HG03520 (cell line): ENCODE data around the gene INPP4A.

Experiments
- ATAC-seq: cut with Tn5 transposase; IDR thresholded peaks from one replicate; pipeline ENCODE4 v1.9.1; 2021; ENCODE audit warnings: mild to moderate bottlenecking, moderate library complexity; ENCODE audit not compliant: unreplicated experiment

Gene INPP4A

DNA sequence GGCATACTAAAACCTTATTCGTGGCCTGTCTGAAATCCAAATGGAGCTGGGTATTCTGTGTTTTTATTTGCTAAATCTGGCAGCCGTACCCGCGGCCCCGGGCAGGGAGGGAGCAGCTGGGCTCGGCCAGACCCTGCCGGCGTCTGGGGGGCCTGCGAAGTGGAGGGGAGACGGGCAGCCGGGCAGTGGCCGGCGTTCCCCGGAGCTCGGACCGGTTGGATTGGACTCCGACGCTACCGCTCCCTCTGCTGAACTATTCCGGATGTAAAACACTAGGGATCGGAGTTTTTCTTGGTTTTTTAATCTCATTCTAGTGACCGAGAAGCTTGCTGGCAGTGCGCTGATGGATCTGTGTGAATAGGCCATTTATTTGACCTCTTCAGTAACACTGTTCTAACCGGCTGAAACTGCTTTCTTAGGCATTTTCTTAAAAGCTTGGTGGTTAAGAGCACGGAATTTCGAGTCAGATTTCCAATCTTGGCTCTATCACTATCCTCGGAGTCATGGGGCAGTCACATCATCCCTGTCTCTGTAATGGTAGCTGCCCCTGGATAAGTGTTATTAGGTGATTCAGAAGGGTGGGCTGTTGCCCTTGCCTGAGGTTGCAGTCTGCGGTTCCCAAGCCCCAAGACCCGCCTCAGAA is 164.4 kb downstream of the INPP4A start:
- peak; percentile 3 for ATAC-seq

DNA sequence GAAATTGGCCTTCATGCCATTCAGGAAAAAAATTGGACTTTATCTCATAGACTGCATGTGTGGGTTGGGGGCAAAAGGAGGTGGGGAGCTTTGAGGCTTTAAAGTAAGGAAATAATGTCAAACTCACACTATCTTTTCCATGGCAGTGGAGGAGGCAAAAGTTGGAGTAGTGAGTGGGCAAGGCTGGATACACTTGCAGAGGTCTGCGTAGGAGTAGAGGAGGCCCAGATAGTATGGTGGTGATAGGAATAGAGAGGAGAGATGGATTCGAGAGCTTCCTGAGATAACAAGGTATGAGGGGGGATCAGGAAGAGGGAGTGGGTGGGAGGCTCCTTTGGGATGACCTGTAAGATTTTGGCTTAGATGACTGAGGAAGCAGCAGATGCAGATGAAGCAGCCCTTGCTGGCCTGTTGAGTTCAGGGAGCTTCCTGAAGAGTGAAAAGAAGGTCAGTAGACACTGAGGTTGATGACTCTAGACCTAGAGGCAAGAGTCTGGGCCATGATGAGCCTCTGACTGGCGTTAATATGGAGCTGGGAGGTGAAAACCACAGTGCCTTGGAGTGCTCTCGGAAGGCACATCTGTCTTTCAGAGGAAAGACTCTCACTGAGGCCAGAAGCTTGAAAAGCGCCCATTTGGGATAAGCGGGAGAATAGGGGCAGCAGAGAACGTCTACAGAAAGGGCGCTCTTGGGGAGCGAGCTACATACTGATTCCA is 169.5 kb downstream of the INPP4A start:
- no peak for ATAC-seq

DNA sequence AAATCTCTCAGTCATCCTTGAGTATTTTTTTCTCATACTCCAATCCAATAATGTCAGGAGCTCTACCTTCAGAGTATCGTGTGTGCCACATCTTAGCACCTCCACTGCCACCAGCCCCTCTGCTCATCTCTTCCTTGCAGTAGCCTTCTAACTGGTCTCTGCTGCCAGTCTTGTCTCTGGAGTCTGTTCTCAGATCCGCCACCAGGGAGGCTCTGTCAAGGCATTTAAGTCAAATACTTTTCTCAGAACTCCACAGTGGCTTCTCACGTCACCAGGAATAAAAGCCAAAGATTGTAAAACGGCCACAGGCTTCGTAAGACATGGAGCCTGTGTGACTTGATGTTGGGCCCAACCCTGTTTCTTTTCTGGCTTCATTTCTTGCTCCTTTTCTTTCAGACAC is 170.8 kb downstream of the INPP4A start:
- no peak for ATAC-seq

DNA sequence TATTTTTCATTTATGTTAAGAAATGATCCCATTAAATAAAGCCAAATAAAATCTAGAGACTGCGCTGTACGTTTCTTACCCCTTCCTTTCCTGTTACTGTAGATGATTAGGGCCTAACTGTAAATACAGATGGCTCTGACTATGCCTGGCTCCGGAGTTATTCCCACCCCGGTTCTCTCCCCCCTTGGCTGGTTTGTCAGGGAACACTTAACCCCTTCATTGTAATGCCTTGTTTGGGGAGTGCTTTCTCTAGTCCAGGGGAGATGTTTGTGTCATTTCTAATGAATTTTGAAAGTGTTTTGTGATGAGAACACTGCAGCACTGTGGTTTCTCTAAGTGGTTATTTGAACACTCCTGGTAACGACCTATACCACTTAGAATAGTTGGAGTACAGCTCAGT is 172.5 kb downstream of the INPP4A start:
- no peak for ATAC-seq

DNA sequence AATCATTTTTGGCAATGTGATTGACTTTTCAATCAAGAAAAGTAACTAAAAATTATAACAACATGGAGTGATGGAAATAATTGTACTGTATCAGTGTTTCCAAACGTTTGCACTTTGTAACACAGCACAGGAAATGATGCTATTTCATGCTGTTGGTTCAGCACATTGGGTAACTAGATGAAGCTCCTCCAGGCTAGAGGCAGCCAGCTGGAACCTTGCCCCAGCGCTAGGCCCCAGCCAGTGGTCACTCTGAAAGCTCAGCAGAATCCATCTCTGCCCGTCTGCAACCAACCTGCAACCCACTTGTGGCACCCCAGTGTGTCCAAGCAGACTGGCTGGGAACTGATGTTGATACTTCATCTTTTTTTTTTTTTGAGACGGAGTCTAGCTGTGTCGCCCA is 179.0 kb downstream of the INPP4A start:
- ATAC-seq: no peak

DNA sequence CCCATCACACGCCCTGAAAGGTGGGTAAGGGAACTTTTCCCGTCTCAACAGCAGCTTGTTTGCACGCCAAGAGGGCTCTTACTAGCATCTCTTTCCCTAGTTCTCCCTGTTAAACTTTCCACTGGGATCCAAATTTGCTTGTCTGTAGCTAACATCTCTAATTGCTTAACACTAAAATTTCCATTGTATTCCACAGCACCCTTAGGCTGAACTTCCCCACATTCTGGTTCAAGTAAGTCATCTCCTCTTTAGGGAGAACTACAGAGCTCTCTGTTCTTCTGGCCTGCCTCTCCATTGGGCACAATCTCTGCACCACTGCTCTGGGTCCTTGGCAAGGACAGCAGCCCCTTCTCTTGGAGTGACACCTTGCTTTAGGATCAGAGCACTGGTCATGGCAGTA is 187.7 kb downstream of the INPP4A start:
- no peak for ATAC-seq

DNA sequence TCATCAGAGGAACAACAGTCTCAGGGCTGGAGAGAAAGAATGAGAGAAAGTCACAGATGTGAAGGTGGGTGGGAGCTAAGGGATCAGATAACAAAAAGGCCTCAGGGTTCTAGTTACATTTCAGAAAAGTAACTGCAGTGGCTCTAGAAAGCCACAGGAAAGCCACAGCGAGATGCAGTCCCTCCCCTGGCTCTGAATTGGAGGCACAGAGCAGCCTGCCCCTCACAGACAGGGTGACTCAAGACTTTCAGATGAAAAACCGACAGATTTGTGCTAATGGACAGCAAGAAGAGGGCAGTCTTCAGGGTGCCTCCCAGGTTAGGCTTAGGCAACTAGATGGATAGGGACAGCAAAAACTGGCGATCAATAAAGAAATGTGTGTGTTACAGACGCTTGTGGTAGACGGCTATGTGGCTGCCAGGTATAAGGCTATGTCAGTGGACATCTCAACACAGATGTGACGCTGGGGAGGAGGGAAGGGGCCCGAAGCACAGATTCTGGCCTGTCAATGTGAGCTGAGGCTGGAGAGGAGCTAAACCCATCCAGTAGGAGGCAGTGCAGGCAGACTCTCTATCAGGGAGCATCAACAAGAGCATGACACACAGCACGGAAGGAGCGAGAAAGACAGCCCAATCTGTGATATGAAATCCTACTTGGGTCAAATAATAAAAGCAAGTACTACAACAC is 189.9 kb downstream of the INPP4A start:
- ATAC-seq: no peak

DNA sequence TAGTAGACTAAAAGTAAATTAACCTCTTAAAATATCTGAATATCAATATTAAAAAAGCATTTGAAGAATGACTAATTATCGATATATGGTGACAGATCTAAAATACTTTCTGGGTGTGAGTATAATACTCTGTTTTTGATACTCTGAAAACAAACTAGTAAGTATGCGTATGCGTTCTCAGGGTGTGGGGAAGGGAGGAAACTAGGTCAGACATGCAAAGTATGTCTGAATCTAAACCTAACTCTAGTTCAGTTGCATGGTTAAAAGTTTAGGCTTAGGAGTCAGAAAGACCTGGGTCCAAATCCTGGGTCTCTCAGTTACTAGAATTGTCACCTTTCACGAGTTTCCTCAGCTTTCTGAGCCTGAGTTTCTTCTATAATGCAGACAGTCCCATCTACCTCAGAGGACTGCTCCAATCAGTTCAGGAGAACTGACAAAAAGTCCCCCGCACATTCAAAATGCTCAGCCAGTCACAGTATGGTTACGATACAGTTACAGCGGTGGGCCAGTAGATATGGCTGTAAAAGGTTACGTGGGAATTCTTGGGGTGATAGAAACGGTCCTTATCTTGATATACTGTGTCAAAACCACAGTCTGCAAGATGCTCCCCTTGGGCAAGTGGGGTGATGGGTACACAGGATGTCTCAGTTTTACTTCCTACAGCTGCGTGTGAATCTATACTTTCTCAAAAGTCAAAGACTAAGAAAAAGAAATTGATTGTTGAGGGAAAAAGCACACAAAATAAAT is 192.9 kb downstream of the INPP4A start:
- ATAC-seq: no peak

DNA sequence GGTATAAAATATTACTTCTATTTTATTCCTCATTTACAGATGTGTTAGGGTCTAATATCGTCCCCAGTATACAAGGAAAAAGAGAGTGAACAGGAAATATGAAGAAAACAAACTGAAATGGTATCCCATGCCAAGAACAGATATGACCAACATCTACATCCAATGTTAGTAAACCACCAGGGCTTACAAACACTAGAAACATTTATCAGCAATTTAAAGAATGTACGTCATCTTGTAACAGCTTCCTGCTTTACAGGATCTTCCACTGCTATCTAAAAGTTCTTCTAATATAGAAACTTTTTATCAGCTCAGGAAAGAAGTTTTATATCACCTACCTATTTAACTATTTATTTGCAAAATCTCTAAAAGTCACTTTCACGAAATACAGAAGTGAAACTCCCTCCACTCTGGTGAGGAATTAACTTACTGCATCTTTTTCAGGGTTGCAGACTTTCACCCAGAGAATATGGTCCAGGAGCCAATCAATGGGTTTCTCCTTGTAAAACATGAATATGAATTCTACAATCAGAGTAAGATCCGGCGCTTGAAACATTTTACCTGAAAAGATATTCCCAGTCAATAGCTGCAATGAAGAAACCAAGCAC is 198.9 kb downstream of the INPP4A start:
- ATAC-seq: no peak
